AG08395 (cell line): Measurements from ENCODE around the gene MRPL12.

Experiments
- DNase-seq: peaks from one replicate; pipeline ENCODE4 v3.0.0; 2012; ENCODE audit warnings: mixed read lengths, low spot score

MRPL12 gene

DNA sequence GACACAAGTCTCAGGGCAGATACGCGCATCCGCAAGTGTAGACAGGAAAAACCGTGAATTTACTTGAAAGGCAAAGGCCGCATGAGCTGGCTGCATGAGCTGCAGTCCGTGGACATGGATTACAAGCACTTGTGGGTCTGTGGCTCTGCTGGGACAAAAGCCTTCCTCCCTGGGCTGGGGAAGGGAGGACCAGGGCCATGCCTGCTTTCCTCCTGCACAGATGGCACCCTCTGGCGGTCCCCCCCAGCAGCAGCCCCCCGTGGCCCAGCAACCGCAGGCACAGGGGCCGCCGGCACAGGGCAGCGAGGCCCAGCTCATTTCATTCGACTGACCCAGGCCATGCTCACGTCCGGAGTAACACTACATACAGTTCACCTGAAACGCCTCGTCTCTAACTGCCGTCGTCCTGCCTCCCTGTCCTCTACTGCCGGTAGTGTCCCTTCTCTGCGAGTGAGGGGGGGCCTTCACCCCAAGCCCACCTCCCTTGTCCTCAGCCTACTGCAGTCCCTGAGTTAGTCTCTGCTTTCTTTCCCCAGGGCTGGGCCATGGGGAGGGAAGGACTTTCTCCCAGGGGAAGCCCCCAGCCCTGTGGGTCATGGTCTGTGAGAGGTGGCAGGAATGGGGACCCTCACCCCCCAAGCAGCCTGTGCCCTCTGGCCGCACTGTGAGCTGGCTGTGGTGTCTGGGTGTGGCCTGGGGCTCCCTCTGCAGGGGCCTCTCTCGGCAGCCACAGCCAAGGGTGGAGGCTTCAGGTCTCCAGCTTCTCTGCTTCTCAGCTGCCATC lies 1.7 kb upstream of the MRPL12 start:
- DNase-seq, result no peak

DNA sequence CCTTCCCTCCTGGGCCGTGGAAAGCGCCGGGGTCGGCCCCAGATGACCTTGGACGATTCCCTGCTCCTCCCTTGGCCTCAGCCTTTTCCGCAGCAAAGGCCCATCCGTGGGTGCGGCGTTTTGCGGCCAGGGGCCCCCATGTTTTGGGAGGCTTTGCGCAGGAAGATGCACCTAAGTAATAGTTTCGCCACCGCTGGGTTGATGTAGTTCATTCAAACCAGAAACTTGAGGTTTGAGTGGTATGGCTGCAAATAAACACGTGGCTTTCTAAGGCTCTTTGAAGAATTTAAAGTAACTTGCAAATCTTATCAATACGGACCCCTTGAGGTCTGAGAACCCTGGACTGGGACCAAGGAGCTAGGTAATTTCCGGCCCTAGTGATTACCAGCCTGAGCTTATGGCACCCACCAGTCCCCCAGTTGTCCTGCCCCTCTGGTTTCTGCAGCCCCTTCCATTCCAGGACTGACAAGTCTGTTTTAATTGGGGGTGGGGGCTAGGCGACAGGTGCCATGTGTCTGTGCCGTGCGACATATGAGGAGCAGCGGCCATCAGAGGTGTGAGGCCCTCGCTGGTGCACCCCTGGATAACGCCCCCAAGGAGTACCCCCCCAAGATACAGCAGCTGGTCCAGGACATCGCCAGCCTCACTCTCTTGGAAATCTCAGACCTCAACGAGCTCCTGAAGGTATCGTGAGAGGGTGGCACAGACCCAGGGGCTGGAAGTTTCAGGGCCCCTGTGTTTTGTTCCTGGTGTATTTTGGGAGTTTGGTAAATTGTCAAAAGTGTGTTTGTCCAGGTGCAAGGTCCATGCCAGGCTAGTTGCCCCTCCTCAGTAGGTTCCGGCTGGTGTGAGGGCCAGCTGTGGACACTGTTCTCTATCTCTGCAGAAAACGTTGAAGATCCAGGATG lies 834 bp downstream of the MRPL12 start:
- no peak for DNase-seq

DNA sequence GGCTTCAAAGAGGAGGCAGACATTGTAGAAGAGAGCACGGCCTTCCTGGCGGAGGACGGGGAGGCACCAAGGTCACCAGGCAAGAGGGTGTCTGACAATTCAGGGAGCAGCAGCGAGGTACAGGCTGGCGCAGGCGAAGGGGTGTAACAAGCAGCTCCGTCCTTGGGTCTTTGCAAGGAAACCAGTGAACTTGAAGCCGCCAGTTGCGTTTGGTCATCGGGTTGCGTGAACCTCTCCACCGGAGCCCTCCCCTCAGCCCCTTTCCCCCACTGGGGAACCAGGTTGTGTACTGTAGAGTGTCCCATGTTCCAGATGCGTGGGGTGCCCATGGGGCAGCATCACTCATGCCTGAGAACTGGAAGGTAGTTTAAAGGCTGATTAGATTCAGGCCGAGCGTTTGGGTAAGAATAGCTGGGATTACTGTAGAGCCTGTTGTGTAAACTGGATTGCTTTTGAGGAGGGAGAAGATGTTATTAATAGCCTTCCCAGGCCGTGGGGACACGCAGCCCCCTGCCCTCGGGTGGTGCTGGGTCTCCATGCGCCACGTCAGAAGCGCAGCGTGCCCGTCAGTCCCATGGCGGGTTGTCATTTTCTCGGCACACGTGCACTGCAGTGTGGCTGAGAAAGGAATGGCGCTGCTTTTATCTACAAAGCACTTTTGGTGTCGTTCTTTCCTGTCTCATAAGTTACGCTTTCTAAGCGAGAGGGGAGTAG lies 2.5 kb downstream of the MRPL12 start:
- no peak for DNase-seq

DNA sequence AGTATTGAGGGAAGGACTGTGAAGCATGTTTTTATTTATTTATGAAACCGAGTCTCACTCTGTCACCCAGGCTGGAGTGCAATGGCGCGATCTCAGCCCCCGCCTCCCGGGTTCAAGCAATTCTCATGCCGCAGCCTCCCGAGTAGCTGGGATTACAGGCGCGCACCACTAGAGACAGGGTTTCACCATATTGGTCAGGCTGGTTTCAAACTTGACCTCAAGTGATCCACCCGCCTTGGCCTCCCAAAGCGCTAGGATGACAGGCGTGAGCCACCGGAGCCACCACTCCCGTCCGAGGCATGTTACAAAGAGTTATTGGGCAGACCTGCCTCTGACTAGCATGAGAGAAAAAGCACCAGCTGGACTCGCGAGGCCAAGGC lies 3.1 kb downstream of the MRPL12 start:
- no peak for DNase-seq

DNA sequence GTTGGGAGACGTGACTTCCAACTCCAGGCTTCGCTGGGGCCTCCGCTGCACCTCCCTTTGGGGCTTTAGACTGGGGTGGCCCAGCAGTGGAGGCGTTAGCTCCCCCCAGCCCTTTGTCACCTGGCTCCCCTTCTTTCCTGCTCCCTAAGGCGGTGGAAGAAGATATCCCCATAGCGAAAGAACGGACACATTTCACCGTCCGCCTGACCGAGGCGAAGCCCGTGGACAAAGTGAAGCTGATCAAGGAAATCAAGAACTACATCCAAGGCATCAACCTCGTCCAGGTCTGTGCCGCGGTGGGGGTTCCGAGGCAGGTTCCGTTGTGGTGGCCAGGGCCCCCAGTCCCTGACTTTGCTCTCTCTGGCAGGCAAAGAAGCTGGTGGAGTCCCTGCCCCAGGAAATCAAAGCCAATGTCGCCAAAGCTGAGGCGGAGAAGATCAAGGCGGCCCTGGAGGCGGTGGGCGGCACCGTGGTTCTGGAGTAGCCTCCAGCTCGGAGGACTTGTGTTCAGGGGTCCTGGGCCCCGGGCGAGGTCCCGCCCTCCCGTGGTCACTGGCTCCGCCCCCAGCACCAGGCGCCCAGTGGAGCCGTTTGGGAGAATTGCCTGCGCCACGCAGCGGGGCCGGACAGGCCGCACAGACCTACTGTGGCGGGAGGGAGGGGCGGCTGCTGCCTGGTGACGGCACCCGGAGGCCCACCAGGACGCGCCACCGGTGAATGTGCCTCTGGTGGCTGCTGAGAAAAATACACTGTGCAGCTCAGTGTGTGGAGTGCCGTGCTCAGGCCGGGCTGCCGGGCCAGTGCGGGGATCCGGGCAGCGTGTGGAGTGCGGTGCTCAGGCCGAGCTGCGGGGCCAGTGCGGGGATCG lies 3.8 kb downstream of the MRPL12 start:
- no peak for DNase-seq

DNA sequence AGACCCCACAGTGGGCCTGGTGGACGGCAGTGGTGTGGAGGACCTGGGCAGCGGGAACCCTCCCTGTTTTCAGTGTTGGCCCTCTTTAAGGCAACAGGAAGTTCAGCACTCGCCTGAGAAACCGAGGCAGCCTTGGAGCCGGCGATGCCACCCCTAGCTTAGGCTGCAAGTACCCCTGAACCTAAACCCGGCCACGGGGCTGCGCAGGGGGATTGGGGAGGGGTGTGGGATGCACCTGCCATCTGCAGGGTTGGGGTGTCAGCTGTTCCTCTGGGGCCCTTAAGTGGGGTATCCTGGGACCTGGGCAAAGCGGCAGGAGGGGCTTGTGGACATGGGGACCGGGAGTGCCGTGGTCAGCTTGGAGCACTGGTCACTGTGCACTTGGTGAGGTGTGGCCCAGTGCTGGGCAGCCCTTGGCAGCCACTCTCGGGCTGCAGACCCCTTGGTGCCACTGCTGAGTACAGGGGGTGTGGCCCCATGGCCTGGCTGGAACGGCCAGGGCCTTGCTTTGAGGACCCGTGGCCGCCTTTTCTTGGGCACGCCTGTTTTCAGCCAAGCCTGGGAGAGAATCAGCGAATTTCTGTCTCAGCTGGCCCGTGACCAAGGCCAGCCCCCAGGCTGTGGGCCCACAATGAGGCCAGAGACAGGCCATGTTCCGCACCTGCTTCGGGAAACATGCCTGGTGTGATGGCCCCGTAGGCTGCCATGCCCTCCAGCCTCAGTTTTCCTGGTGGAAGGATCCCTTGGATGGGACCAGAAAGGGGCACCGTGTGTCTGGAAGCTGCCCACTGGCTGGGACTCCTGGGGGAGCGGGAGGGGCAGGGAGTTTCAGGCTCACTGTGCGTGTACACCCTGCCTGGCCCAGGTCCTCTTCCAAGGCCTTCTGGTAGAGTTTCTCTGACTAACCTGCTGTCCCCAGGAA lies 4.8 kb downstream of the MRPL12 start:
- DNase-seq, result no peak

DNA sequence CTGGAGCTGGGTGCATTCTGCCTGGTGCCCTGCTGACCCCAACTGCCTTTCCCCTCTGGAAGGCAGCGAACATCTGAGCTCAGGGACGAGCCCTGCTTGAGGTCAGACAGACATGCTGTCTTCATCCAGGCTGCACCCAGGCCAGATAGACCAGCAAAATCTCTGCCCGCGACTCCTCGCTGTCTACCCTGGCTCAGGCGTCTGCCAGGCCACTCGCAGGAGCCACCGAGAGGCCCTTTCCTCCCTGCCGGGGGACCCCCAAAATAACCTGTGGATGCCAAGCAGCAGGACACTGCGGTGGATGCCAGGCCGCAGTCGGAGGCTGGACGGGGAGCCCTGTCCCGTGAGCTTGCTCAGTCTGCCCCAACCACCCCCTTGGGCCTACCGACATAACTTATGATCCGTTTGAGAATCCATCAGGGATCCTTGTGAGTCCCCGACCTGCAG lies 5.6 kb downstream of the MRPL12 start:
- DNase-seq, result no peak

DNA sequence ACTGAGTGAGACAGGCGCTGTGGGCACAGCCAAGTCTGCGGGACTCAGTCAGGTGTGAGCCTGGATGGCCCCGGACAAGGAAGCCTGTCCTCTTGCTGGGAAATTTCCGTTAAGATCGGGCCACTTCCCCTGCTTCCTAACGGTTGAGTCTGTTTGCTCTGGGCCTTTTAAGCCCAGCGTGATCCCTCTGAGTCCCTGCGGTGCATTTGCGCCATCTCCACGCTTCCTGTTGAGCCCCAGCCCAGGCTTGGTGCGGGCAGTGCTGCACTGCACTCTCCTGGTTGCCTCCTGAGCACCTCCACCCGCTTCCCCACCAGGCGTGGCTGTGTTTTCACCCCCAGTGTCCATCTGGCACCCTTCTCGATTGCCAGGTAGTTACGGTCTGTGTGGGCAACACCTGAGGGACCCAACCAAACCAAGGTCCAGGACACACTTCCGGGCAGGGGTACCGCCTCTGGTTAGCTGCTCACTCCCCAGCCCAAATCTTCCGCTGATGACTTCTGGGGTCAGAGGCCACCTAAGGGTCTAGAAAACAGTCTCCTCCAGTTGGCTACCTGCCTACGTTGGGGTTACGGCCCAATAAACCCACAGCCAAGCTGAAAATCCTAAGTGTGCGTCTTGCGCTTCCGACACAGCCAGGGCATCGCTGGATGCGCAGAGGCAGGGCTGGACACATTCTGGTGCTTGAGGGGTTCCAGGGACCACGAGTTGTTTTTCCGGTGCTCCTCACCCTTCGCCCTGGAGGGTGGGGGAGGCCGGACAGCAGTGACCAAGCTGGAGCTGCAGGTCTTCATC lies 7.5 kb downstream of the MRPL12 start:
- DNase-seq, result no peak

DNA sequence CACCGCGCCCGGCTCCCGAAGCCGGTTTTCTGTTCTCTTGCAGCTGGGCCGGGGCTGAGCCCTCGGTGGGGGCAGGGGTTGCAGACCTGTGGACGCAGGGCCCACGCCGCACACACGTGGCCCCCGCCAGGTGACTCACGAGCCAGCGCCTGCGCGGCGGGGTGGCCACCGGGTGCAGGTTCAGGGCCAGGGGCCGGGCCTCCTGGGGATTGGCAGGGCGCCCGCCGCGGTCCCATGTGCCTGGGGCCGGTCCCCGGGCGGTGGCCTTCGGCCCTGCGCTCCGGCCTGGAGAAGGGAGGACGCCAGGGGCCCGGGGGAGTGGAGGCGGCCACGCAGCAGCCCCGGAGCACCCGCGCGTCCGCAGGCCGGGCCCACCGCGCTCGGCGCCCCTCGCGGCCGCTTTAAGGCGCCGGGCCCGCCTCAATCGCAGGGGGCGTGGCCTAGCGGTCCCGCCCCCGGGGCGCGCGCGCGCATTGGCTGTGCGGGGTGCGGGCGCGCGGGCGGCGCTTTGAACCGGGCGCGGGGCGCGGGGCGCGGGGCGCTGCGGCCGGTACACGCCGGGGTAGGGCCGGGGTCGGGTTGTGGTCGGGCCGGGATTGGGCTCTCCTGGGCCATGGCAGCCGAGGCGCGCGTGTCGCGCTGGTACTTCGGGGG lies 8.8 kb downstream of the MRPL12 start, which contains the start of gene SLC25A10:
TSS of gene SLC25A10 (plus strand) at position 471 of the 654 bp plus-strand sequence. CDS start at position 614, 143 bp downstream.
- DNase-seq, result peak; percentile 91

DNA sequence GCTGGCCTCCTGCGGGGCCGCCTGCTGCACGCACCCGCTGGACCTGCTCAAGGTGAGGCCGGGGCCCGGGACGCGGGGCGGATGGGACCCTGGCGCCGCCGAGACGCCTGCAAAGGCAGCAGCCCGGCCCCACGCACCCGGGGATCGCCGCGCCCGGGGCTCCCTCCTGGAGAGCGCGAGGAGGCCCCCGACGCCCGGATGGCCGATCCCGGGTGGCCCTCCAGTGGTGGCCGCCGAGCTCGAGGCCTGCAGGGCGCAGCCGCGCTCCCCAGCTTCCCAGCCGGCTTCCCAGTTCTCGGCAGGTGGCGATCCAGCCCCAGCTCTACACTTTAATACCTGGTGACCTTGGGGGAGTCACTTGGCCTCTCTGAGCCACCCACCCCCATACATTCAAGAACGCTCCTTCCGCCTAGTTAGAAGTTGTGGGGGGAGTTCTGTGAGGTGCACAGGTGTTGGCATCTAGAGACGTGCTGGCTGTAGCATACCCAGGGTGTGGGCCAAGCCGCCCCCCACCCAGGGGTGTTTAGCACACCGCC lies 9.4 kb downstream of the MRPL12 start:
- peak; percentile 67 for DNase-seq

DNA sequence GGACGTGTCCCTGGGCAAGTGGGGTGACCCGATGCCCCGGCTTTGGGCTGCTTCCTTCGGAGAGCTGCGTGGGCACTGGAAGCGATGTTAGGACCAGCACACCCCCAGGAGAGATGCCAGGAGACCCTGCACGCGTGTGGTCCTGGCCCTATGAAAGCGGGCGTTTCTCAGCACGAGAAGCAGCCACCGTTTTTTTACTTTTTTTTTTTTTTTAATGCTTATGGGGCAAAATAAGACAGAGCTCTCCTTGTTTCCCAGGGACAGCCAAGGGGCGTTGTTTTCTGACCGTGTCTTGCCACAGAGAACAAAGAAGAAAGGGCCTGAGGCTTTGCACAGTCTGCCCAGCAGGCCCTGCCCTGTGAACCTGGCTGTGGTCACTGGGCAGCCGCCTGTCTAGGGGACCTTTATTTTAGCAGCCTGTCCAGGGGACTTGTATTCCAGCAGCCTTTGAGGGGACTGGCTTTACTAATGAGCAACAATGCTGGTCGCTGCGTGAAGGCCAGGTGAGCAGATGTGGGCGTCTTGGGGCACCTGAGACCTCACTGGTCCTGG lies 9.9 kb downstream of the MRPL12 start:
- no peak for DNase-seq

DNA sequence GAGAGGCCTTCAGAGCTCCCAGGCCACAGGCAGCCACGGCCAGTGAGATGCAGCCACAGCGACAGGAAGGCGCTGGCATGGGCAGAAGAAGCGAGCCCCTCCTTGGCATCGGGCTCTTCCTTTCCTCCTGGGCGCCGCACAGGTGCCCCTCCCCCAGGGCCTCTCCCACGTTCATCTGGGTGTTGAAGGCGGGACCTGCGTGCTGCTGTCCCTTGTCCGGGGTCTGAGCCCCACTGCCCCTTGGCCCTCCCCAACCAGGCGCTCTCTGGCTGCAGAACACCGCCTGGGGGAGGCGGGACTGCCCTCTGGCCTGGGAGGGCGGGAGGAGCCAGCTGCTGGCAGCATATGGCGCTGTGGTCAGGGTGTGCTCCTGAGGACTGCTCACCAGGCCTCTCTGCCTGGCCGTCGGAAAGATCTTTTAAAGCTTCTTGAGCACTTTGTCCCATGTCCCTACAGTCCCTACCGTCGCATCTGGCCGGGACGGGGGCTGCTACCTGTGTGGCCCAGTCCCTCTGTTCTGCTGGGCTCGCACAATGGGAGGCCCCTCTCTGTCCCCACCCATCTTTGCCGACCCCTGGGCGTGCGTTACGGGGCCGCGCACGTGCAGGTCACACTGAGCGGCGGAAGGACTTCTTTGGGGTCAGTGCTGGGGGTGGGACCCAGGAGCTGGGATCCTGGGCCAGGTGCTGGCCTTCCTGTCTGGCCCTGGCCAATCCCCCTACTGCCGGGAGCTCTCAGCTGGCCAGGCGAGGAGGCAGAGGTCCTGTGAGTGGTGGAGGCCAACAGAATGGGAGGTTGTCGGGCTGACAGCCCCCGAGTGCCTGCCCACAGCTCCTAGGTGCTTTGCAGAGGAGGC lies 10.6 kb downstream of the MRPL12 start:
- no peak for DNase-seq

DNA sequence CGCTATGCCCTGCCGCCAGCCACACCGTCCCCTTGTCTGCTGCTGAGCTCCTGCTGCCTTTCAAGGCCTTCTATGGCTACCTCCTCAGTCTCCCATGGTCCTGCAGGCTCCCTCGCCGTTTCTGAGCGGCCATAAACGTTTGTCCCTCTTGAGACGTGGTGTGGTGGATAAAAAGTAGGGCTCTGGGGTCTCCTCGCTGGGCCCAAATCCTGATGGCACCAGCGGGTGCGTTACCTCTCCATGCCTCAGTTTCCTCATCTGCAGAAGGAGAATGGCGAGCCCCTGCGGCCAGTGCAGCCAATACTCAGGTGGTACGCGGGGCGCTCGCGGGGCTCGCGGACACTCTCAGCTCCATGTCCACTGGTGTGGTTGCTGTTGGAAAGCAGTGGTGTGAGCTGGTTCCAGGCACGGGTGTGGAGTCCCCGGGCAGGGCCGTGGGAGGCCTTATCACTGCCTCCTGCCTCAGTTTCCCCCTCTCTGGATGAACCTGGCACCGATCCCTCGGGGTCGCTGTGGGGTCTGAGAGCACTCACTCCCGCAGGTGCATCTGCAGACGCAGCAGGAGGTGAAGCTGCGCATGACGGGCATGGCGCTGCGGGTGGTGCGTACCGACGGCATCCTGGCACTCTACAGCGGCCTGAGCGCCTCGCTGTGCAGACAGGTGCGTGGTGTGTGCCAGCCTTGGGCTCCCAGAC lies 11.4 kb downstream of the MRPL12 start:
- DNase-seq, result no peak

DNA sequence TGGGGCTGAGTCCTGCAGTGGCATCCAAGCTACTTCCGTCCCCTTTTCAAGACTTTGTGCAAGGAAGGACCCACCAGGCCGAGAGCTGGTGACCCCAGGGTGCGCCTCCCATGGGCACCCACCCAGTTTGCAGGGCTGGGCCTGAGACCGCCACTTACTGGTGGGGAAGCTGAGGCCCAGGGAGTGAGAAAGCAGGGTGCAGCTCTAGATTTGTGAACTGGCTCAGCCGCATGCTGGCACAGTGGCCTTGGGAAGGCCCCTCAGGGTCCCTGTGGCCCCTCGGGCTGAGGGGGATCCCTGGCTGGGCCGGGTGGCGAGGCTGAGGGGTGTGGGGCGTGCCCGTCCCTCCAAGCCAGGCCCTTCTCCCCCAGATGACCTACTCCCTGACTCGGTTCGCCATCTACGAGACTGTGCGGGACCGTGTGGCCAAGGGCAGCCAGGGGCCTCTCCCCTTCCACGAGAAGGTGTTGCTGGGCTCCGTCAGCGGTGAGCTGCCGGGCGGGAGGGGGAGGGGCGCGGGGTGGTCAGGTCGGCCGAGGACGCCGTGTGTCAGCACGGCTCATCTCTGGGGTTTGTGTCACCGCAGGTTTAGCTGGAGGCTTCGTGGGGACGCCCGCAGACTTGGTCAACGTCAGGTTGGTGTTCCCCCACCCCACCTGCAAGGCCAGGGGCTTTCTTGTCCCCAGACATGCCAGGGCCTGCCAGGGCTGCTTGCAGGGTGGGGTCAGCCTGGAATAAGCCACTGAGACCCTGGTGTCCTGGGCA lies 12.1 kb downstream of the MRPL12 start:
- DNase-seq, result no peak

DNA sequence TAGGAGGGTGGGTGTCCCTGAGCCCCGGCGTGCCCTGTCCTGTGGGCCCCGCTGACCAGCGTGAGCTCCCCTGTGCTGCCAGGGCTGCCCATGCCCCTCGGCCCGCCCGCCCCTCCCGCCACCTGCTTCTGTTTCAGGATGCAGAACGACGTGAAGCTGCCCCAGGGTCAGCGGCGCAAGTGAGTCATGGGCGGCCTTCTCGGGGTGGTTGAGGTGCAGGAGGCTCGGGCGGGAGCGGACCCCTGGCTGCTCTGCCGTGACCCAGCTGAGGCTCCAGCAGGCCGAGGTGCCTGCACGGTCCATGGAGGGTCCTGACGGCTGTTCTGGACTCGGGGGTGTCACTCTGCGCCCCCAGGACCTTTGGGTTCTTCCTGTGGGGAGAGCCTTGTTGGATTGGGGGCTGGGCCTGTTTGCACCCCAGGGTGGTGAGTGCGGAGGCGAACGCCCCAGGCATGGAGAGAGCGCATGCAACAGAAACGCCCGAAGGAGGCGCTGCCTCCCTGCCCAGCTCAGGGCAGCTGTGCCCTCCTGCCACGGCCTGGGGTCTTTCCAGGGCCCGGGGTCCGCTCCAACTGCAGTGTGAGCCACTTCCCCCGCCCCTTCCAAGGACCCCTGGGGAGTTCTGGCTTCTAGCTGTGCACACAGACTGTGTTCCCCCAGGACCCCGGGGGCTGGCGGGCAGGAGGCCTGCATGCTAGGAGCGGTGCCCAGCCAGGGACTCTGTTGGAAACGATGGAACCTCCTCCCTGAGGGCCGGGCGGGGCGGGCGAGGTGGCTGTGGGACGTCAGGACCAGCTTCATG lies 12.9 kb downstream of the MRPL12 start:
- no peak for DNase-seq
